HG03571 (cell line): ENCODE results near the gene LARGE1.
A peak's percentile ranks its signal among the peaks of the same experiment; 100 is the strongest.
"Not testable (repeated sequence)": the region's sequence is repeated elsewhere in the genome, so short reads cannot be mapped to it uniquely, and the experiment has no call there.

Experiments used
- ATAC-seq: cut with Tn5 transposase; IDR thresholded peaks from one replicate; pipeline ENCODE4 v1.9.1; 2021; ENCODE audit not compliant: unreplicated experiment

The LARGE1 gene

GRCh38 chr22:33858653-33859052 lies 61.6 kb downstream of the LARGE1 start:
- not testable (repeated sequence) for ATAC-seq

GRCh38 chr22:33857767-33858166 lies 62.5 kb downstream of the LARGE1 start:
- ATAC-seq = not testable (repeated sequence)

GRCh38 chr22:33854724-33855123 lies 65.6 kb downstream of the LARGE1 start:
- ATAC-seq = no peak

GRCh38 chr22:33853200-33854097 lies 66.8 kb downstream of the LARGE1 start:
- ATAC-seq = peak; percentile 81

GRCh38 chr22:33851821-33852384 lies 68.4 kb downstream of the LARGE1 start:
- ATAC-seq = no peak

GRCh38 chr22:33851240-33851639 lies 69.0 kb downstream of the LARGE1 start:
- no peak for ATAC-seq

- no peak for ATAC-seq
These were observed 69.6 kb downstream of the LARGE1 start for GRCh38 chr22:33850724-33851123.

- no peak for ATAC-seq
These were observed 70.1 kb downstream of the LARGE1 start for GRCh38 chr22:33850193-33850592.

- ATAC-seq = no peak
These were observed 72.0 kb downstream of the LARGE1 start for GRCh38 chr22:33848251-33848650.

- no peak for ATAC-seq
These were observed 76.0 kb downstream of the LARGE1 start for GRCh38 chr22:33844273-33844672.

GRCh38 chr22:33842421-33843094 lies 77.7 kb downstream of the LARGE1 start:
- no peak for ATAC-seq

- ATAC-seq = no peak
These were observed 78.3 kb downstream of the LARGE1 start for GRCh38 chr22:33842006-33842354.

GRCh38 chr22:33841281-33842005 lies 78.8 kb downstream of the LARGE1 start:
- no peak for ATAC-seq

- ATAC-seq = no peak
These were observed 81.6 kb downstream of the LARGE1 start for GRCh38 chr22:33838644-33839043.

GRCh38 chr22:33837826-33838225 lies 82.5 kb downstream of the LARGE1 start:
- ATAC-seq = no peak

- no peak for ATAC-seq
These were observed 85.0 kb downstream of the LARGE1 start for GRCh38 chr22:33835265-33835664.

- no peak for ATAC-seq
These were observed 87.6 kb downstream of the LARGE1 start for GRCh38 chr22:33832558-33833151.

- no peak for ATAC-seq
These were observed 88.6 kb downstream of the LARGE1 start for GRCh38 chr22:33831651-33832050.

- no peak for ATAC-seq
These were observed 89.1 kb downstream of the LARGE1 start for GRCh38 chr22:33831207-33831606.

GRCh38 chr22:33829546-33830280 lies 90.6 kb downstream of the LARGE1 start:
- ATAC-seq = no peak
